HepG2 (cell line): Measurements from ENCODE around the gene RPL4. TPM values are rescaled to one million over a fixed set of nuclear protein-coding genes. Genes with fewer than 3 reads are reported as not detected.

Source experiments
- CCDC6 ChIP-seq: sonication (generic); formaldehyde crosslinking; IDR thresholded peaks from 2 replicates; pipeline ENCODE4 v1.8.1; 2022; ENCODE audit warnings: mild to moderate bottlenecking, missing genetic modification reagents, moderate library complexity
- HMG20B ChIP-seq: conservative IDR thresholded peaks from 2 replicates; pipeline ENCODE4 v1.6.1; 2016; ENCODE audit warnings: missing genetic modification reagents, missing compliant biosample characterization
- RARA ChIP-seq: IDR thresholded peaks from 2 replicates; pipeline ENCODE4 v1.6.1; 2016; ENCODE audit warnings: missing genetic modification reagents, missing compliant biosample characterization
- THYN1 ChIP-seq: sonication (generic); formaldehyde crosslinking; IDR thresholded peaks from 2 replicates; pipeline ENCODE4 v1.8.1; 2023; ENCODE audit warnings: low read depth, mild to moderate bottlenecking, moderate library complexity, missing genetic modification reagents, borderline replicate concordance
- ZFP90 ChIP-seq: sonication (generic); formaldehyde crosslinking; IDR thresholded peaks from 2 replicates; pipeline ENCODE4 v1.8.0; 2022; ENCODE audit warnings: missing genetic modification reagents, mild to moderate bottlenecking, inconsistent platforms, borderline replicate concordance
- ZNF430 ChIP-seq: sonication (generic); formaldehyde crosslinking; IDR thresholded peaks from 2 replicates; pipeline ENCODE4 v1.9.0; 2021; ENCODE audit warnings: mild to moderate bottlenecking, missing genetic modification reagents
- ZNF598 ChIP-seq: sonication (generic); formaldehyde crosslinking; IDR thresholded peaks from 2 replicates; pipeline ENCODE4 v1.5.1; 2020; ENCODE audit warnings: mild to moderate bottlenecking, missing genetic modification reagents, borderline replicate concordance
- polyA plus RNA-seq, 8 experiments: library from polyadenylated mRNA; depleted of rRNA in 3 of 8; stranded (reverse) in 7 of 8; unstranded in 1 of 8; fragments of >200 nt; fragmentation: Illumina TruSeq in 4 of 8; extraction: Trizol in 4 of 8; gene quantifications; 2 replicates each; pipeline versions ENCODE4 v1.2.1 to v1.2.3, GENCODE V29; 2011 to 2016; ENCODE audit warnings: low read depth in 4 of 8, missing spikeins in 1 of 8, mixed read lengths in 1 of 8; ENCODE audit not compliant: insufficient read depth in 1 of 8
- total RNA-seq, 5 experiments: library from RNA; depleted of rRNA; stranded (reverse); fragments of >200 nt; fragmentation: Illumina TruSeq; extraction: Trizol; gene quantifications; 2 replicates each; pipeline ENCODE4 v1.2.3, GENCODE V29; 2016; ENCODE audit warnings: low read depth in 1 of 5
- TF ChIP-seq, protein P1 (sequence below): sonication (generic); formaldehyde crosslinking; IDR thresholded peaks from 2 replicates; pipeline ENCODE4 v1.4.0; 2020; ENCODE audit warnings: mild to moderate bottlenecking, missing genetic modification reagents, borderline replicate concordance
- TF ChIP-seq, protein P2 (sequence below): sonication (generic); formaldehyde crosslinking; IDR thresholded peaks from 2 replicates; pipeline ENCODE4 v1.4.0; 2020; ENCODE audit warnings: missing genetic modification reagents
- TF ChIP-seq, protein P3 (sequence below), 2 experiments: IDR thresholded peaks; 2 replicates each; pipeline ENCODE4 v1.6.1; 2011 to 2012; ENCODE audit warnings: low read length in 2 of 2, borderline replicate concordance in 1 of 2, low read depth in 1 of 2, mild to moderate bottlenecking in 1 of 2, moderate library complexity in 1 of 2

RPL4 gene
- total and polyA plus RNA-seq, 2 of the 13 experiments (the other 11 are each of a cell fraction or from before 2014, with no cell fraction given) = 3,630 to 3,960 TPM

DNA sequence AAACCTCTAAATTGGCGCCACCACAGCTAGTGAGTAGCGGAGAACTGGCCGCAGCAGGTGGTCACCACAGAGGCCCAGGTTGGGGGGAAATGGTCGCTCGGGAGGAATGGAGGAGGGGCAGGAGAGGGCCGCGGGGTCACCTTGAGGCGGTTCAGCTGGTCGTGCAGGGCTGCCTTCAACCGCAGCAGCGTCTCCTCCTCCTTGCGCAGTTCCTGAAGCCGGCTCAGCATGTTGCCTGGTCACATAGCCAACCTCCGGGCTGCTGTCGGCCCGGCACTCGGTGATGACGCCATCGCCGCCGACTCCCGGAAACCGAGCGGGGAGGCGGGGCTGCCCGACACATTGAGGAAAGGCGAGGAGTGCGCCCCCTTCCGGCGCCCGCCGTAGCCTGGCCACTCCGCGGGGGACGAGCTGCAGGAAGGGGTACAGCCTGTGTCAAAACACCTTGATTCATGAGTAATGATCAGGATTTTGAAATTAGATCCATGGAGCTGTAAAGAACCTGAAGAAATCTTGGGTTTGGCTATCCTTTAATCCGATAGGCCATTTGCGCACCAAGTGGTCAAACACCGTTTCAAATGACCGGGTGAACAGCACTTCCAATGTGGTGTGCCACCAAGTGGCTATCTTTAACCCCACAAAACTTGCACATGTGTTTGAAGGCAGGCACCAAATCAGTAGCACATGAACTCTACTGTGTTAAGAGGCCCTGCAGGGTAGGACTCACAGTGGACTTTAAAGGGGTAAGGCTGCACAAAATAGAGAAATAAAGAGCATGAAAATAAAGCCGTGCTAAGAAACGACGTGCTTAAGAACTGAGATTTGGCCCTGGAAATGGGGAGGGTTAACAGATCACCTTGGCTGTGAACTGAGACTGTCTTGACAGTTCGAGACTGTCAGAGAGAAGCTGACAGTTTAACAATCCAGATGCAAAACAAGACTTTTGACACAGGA lies 6.9 kb downstream of the RPL4 start, which contains the start of gene SNAPC5 (continued):
- TF ChIP-seq, protein P1, sequence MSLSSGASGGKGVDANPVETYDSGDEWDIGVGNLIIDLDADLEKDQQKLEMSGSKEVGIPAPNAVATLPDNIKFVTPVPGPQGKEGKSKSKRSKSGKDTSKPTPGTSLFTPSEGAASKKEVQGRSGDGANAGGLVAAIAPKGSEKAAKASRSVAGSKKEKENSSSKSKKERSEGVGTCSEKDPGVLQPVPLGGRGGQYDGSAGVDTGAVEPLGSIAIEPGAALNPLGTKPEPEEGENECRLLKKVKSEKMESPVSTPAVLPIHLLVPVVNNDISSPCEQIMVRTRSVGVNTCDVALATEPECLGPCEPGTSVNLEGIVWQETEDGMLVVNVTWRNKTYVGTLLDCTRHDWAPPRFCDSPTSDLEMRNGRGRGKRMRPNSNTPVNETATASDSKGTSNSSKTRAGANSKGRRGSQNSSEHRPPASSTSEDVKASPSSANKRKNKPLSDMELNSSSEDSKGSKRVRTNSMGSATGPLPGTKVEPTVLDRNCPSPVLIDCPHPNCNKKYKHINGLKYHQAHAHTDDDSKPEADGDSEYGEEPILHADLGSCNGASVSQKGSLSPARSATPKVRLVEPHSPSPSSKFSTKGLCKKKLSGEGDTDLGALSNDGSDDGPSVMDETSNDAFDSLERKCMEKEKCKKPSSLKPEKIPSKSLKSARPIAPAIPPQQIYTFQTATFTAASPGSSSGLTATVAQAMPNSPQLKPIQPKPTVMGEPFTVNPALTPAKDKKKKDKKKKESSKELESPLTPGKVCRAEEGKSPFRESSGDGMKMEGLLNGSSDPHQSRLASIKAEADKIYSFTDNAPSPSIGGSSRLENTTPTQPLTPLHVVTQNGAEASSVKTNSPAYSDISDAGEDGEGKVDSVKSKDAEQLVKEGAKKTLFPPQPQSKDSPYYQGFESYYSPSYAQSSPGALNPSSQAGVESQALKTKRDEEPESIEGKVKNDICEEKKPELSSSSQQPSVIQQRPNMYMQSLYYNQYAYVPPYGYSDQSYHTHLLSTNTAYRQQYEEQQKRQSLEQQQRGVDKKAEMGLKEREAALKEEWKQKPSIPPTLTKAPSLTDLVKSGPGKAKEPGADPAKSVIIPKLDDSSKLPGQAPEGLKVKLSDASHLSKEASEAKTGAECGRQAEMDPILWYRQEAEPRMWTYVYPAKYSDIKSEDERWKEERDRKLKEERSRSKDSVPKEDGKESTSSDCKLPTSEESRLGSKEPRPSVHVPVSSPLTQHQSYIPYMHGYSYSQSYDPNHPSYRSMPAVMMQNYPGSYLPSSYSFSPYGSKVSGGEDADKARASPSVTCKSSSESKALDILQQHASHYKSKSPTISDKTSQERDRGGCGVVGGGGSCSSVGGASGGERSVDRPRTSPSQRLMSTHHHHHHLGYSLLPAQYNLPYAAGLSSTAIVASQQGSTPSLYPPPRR (CRISPR knock-in tag) = no peak
- TF ChIP-seq, protein P2, sequence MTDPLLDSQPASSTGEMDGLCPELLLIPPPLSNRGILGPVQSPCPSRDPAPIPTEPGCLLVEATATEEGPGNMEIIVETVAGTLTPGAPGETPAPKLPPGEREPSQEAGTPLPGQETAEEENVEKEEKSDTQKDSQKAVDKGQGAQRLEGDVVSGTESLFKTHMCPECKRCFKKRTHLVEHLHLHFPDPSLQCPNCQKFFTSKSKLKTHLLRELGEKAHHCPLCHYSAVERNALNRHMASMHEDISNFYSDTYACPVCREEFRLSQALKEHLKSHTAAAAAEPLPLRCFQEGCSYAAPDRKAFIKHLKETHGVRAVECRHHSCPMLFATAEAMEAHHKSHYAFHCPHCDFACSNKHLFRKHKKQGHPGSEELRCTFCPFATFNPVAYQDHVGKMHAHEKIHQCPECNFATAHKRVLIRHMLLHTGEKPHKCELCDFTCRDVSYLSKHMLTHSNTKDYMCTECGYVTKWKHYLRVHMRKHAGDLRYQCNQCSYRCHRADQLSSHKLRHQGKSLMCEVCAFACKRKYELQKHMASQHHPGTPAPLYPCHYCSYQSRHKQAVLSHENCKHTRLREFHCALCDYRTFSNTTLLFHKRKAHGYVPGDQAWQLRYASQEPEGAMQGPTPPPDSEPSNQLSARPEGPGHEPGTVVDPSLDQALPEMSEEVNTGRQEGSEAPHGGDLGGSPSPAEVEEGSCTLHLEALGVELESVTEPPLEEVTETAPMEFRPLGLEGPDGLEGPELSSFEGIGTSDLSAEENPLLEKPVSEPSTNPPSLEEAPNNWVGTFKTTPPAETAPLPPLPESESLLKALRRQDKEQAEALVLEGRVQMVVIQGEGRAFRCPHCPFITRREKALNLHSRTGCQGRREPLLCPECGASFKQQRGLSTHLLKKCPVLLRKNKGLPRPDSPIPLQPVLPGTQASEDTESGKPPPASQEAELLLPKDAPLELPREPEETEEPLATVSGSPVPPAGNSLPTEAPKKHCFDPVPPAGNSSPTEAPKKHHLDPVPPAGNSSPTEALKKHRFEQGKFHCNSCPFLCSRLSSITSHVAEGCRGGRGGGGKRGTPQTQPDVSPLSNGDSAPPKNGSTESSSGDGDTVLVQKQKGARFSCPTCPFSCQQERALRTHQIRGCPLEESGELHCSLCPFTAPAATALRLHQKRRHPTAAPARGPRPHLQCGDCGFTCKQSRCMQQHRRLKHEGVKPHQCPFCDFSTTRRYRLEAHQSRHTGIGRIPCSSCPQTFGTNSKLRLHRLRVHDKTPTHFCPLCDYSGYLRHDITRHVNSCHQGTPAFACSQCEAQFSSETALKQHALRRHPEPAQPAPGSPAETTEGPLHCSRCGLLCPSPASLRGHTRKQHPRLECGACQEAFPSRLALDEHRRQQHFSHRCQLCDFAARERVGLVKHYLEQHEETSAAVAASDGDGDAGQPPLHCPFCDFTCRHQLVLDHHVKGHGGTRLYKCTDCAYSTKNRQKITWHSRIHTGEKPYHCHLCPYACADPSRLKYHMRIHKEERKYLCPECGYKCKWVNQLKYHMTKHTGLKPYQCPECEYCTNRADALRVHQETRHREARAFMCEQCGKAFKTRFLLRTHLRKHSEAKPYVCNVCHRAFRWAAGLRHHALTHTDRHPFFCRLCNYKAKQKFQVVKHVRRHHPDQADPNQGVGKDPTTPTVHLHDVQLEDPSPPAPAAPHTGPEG = no peak; the same call in 1 of the 2 replicates
- TF ChIP-seq CCDC6 (peak; percentile 69; the same call in 1 of the 2 replicates), RARA (CRISPR knock-in tag) (peak; percentile 15; the same call in 1 of the 2 replicates), THYN1 (no peak), ZNF598 (CRISPR knock-in tag) (0 out of 2 replicates have a peak, but pooled peaks have one; percentile 61), ZFP90 (CRISPR knock-in tag) (no peak), ZNF430 (CRISPR knock-in tag) (peak; percentile 87; the same call in 1 of the 2 replicates), HMG20B (CRISPR knock-in tag) (no peak)
- TF ChIP-seq, protein P3, sequence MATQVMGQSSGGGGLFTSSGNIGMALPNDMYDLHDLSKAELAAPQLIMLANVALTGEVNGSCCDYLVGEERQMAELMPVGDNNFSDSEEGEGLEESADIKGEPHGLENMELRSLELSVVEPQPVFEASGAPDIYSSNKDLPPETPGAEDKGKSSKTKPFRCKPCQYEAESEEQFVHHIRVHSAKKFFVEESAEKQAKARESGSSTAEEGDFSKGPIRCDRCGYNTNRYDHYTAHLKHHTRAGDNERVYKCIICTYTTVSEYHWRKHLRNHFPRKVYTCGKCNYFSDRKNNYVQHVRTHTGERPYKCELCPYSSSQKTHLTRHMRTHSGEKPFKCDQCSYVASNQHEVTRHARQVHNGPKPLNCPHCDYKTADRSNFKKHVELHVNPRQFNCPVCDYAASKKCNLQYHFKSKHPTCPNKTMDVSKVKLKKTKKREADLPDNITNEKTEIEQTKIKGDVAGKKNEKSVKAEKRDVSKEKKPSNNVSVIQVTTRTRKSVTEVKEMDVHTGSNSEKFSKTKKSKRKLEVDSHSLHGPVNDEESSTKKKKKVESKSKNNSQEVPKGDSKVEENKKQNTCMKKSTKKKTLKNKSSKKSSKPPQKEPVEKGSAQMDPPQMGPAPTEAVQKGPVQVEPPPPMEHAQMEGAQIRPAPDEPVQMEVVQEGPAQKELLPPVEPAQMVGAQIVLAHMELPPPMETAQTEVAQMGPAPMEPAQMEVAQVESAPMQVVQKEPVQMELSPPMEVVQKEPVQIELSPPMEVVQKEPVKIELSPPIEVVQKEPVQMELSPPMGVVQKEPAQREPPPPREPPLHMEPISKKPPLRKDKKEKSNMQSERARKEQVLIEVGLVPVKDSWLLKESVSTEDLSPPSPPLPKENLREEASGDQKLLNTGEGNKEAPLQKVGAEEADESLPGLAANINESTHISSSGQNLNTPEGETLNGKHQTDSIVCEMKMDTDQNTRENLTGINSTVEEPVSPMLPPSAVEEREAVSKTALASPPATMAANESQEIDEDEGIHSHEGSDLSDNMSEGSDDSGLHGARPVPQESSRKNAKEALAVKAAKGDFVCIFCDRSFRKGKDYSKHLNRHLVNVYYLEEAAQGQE (IDR thresholded peaks at IDR 0.05; ENCODE audit: borderline replicate concordance in 1 of 2, low read depth in 1 of 2, low read length in 2 of 2) = no peak
